NCI-H1417 treated with DMSO at 0.1 percent for 48 hours (cell line): ENCODE results near the gene URB1.

ENCODE experiments used
- DNase-seq: peaks from one replicate; lab custom pipeline; 2025; lab: John Stamatoyannopoulos, UW

URB1 gene

GRCh38 chr21:32340863-32341848 lies 51.7 kb downstream of the URB1 start:
- no peak for DNase-seq

GRCh38 chr21:32338209-32338921 lies 54.4 kb downstream of the URB1 start:
- DNase-seq = no peak

DNA sequence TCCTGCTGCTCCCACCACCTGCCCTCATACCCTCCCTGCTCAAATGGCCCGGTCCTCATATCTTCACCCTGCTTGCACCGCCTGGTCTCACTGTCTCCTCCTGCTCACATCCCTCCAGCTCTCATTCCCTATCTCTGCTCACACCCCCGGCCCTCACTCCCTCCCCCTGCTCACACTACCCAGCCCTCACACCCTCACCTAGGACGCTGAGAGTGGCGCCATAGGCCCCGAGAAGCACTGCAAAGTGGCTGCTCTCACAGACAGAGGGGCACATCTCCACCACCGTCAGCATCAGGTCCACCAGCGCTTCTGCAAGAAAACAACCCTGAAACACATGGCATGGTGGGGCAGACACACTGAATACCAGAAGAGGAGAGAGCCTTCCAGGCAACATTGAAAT lies 55.6 kb downstream of the URB1 start:
- DNase-seq = no peak

DNA sequence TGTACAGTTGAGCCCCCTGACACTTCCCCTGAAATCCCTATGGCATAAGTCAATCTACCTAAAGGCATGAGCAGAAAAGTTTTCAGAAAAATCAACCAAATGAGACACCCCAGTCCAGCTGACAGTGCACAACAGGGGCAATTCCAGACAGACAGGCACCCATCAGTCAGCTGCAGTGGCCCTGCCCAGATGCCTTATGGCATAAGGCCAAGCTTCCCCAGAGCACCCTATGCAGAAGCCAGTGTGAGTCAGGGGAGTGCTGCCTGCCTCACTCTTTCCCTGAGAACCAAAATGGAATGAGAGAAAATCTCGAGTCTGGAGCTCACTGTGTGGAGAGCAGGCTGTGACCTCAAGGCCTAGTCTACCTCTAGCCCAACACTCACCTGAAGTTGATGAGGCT lies 56.1 kb downstream of the URB1 start:
- no peak for DNase-seq

DNA sequence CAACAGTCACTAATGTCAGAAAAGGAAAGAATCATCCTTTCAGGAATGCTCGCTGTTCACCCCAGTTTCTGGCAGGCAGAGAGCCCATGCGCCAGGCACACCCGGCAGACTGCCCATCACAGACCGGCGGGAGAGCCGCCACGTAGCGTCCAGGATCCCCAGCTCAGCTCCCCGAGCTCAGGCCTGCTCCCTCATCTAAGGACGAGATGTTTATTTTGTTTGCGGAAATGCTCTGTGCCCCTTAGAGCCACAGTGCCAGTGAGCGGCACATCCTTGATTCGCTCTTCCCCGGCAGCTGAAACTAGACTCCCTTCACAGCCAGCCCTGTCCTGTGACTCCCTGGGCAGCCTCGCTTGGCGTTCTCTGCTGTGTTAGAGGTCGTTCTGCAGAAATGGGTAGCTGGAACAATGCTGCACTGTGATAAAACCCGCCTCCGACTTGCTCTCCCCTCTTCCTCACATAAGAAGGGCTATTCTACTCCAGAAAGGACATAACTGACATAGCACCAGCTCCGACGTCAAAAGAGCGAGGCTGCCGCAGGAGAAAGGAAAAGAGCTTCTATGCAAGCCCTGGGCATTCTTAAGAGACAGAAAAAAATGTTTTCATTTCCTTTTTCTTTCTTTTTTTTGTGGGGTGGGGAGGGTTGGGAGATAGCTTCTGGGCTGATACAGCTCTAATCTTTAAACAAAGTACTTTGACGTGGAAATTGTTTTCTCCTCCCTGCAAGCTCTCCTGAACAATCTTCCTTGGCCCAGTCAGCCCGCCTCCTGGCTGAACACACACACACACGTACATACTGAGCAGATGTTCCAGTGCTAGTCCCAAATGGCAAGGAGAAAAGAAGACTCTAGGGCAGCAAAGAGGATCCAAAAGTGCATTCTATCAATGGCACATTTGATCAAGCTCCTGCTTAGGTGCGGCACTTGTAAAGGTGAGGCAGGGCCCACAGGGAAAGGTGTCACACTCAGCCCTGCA lies 56.9 kb downstream of the URB1 start:
- DNase-seq = no peak

DNA sequence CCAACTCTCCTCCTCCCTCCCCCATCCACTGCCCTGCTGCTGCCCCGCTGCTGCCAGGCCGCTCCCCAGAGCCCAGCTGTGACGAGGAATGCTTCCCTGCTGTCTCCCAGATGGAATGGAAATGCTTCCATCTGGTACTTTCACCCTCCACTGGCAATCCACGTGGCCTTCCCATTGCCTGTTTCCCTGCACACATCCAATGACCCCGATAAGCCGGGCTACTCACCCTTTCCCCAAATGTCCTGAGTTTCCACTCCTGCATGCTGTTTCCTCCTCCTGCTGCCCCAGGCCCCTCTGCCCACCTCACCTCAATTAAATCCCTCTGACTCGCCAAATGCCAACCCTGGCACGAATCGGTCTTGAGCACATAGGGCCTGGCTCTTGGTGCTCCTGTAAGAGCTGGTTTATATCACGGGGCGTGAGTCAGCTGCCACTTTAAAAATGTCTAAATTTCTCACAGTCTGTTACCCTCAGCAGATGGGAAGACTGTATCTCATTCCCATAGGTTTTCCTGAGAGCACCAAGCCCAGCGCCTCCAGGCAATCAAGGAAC lies 57.8 kb downstream of the URB1 start:
- DNase-seq = no peak

DNA sequence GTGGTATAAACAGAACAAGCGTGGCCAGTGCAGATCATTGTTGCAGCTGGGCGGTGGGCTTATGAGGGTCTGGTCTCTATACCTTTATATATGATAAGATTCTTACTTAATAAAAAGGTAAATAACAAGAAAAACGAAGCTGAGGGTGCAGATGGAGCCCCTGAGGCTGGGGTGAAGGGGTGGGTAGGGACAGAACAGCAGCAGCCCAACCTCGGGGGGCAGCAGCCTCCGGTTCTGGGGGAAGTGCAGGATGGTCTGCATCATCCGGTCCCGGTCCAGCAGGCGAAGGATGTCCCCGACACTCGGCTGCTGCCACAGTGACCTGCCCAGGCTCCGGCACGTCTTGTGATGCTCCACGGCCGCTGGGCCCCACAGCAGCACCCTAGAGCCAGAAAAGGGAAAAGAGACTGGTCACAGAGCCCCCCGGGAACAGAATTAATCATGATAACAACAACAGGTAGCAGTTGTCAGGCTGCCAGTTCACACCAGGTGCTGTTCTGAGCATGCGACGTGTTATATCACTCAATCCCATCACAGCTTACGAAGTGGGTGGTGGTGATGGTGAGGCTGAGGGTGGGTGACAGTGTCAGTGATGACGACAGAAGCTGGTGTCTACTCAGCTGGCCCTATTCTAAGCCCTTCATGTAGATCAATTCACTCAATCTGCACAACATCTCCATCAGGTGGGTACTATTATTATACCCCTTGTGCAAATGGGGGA lies 58.7 kb downstream of the URB1 start:
- DNase-seq = no peak

- DNase-seq = no peak
These were observed 60.3 kb downstream of the URB1 start for GRCh38 chr21:32332463-32332951.

DNA sequence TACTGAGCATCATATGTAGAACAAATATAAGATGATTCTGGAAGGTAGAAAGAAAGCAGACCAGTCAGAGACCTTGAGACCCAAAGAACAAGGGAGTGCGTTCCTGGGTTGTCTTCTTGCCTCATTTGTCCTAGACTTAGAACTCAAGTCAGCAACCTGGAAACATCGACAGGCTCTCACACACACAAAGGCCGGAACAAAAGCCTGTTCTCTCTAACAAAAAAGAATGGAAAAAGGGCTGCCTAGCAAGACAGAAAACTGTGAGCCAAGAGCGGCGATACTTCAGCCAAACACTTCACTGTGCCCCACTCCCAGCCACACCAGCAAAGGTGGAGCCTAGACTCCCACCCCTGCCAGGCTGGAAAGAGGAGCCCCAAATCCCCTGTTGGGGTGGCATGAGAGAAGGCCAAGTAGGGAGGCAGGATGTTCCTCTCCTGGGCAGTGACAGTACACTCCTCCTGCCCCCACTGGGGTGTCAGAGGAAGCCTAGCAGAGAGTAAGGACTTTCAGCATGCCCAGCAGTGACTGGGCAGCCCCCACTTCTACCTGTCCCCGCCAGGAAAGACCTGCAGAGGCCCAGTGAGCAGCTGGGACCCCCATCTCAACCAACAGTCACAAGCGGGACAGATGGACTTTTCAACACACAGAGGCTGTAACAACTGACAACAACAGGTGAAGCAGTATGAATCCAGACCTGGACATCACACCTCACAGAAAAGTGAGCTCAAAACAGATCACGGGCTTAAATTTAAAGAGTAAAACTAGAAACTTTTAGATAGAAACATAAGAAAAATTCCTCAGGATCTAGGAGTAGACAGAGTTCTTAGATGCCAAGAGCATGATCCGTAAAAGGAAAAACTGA lies 61.1 kb downstream of the URB1 start:
- DNase-seq = no peak

DNA sequence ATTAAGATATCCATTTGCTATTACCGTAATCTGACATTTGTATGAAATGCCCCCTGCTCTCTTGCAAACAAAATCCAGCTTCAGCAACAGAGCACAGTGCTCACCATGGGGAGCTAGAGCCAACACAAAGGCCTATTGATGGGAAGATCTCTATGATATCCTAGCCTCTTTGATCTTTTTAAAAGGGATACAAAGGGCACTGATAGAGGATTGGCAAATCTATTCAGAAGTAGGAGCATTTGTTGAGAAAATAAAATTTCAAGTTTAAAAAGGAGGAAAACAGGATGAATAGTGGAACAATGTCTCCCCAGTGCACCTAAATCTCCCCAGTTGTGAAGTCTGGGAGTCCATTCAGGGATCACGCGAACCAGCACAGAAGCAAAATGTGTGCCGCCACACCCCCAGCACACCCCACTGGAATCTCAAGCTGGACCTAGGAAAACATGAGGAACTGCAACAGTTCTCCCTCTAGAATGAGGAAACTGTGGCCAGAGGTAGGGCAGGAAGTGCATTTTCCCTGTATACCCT lies 62.0 kb downstream of the URB1 start:
- no peak for DNase-seq

GRCh38 chr21:32329776-32330175 lies 63.0 kb downstream of the URB1 start:
- DNase-seq = no peak

DNA sequence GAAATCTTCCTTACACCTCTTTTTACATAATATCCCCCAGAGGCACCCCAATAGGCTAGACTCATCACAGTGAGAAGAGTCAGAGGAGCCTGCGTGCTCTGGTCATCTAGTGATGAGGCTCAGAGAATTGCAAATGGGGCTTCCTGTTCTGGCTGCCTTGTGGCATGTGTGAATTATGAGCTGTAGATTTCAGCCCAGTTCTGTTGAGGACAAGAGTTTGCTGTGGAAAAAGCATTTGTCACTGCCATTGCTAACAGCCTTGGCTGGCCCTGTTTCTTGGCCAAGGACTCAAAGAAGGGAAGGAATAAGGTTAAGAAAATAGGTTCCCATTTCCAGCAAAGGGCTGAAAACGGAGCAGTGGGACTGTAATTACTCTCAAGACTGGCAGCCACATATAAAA lies 63.5 kb downstream of the URB1 start:
- DNase-seq = no peak

DNA sequence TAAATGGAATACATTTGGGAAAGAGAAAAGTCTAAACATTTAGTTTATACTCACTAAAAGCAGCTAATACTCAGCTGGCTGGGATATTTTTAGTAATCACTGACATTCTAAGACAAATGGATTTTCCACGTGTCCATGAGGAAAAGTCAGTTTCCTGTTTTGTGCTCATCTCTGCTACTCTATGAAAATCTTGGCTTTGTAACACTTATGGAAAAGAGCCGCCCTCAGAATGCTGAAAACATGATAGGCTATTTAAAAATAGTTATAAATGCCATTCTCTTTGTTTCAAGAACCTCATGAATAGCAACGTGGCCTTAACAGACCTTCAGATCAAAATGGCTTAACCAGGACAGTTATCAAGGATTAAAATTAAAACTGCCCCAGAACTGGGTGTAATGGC lies 64.2 kb downstream of the URB1 start:
- no peak for DNase-seq

GRCh38 chr21:32325706-32326105 lies 67.1 kb downstream of the URB1 start:
- no peak for DNase-seq

DNA sequence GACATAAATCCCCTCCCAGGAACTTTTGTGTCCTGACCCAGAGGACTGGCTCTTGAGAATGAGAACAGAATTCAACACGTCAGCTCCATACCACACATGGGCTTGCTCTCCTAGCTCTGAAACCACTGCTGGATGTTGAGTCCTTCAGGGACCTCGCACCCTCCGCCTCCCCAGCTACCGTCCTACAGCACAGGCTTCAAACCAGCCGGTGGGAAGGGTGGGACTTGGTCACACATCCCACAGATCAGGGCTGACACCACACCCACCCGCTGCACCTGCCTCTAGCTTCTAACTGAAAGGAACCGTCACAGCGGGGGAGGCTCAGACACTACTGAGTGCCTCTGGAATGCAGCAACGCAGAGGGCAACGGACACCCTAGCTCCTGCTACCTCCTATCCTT lies 70.1 kb downstream of the URB1 start:
- DNase-seq = no peak

GRCh38 chr21:32322103-32322502 lies 70.7 kb downstream of the URB1 start:
- DNase-seq = no peak

DNA sequence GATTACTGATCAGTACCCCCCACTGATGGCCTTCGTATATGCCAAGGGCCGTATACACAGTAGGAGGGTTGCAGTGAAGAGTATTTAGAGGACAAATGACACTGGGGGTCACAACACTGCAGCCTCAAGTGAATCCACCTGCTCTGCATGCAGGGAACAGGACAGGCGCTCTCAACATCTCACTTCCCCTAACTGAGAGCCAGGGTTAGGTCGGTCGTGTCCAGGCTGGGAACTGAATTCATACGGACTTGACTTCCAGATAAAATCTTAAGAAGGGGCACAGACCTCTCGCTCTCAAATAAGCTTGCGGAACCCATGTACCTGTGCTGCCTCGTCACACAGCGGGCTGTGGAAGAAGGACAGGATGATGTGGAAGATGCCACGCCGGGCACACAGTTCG lies 71.3 kb downstream of the URB1 start:
- no peak for DNase-seq

DNA sequence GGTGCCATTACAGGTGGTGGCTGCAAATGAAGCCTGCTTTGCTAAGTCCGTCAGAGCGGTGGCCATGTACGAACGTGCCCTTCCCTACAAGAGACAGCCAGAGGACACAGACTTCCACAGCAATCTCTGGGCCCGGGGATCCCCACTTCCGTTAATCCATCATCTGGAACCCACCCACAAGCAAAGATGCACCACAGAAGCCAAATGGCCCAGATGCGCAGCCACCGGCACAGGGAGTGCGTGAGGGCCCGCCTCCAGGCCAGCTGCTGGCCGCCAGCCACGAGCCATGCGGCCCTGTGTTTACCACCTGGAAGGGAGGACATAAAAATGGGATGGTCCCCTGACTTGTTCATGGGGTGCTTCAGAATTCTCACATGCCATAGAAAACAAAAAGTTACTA lies 72.1 kb downstream of the URB1 start:
- no peak for DNase-seq

DNA sequence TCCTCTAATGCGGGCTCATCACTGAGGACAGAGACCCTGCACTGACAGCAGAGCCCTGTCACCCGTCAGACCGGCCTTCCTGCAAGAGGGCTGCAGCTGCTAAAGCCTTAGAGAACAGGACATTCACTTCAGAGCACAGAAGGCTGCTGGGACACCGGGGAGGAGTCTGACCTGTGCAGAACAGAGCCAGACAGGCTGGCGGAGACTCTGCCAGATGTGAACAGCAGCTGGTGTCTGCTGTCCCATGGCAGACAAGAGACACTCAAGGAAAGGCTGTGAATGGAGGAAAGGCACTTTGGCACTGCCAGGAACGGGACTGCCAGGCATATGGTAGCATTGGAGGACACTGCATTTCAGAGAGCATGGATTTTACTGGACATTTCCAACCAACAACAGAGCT lies 72.8 kb downstream of the URB1 start:
- DNase-seq = no peak

GRCh38 chr21:32319012-32319411 lies 73.8 kb downstream of the URB1 start:
- DNase-seq = no peak
